T-helper 1 cell treated with Interleukin-12 subunit alpha and Interleukin-12 subunit beta and Interleukin-4 antibody, amounts not matched to agents 30 μg/mL and 1 μg/mL, for 36 hours (primary cell): ENCODE results near the gene RERE.
"Not testable (repeated sequence)": the region's sequence is repeated elsewhere in the genome, so short reads cannot be mapped to it uniquely, and the experiment has no call there.

ENCODE experiments used
- H3K27ac Mint-ChIP-seq: one replicate; pipeline ENCODE4 v1.8.0; 2021; ENCODE audit warnings: mild to moderate bottlenecking, mixed read lengths
- H3K27me3 Mint-ChIP-seq: one replicate; pipeline ENCODE4 v1.8.0; 2021; ENCODE audit warnings: low read depth, mixed read lengths
- H3K36me3 Mint-ChIP-seq: one replicate; pipeline ENCODE4 v1.8.0; 2021; ENCODE audit warnings: low read depth, mixed read lengths
- H3K4me1 Mint-ChIP-seq: one replicate; pipeline ENCODE4 v1.8.0; 2021; ENCODE audit warnings: low read depth, mixed read lengths
- H3K4me3 Mint-ChIP-seq: one replicate; pipeline ENCODE4 v1.8.0; 2021; ENCODE audit warnings: mild to moderate bottlenecking, moderate library complexity, mixed read lengths
- H3K9me3 Mint-ChIP-seq: one replicate; pipeline ENCODE4 v1.8.0; 2021; ENCODE audit warnings: mixed read lengths

The RERE gene

GRCh38 chr1:8518490-8518801, 299.0 kb downstream of the RERE start:
- Mint-ChIP-seq H3K27ac (no peak overlapping the region), H3K27me3 (no peaks in the 10 kb centered on the region), H3K36me3 (peaks cover 18% of the 10 kb centered on the region), H3K4me1 (peaks cover 32% of the 10 kb centered on the region), H3K9me3 (no peaks in the 10 kb centered on the region), H3K4me3 (no peak overlapping the region)

DNA sequence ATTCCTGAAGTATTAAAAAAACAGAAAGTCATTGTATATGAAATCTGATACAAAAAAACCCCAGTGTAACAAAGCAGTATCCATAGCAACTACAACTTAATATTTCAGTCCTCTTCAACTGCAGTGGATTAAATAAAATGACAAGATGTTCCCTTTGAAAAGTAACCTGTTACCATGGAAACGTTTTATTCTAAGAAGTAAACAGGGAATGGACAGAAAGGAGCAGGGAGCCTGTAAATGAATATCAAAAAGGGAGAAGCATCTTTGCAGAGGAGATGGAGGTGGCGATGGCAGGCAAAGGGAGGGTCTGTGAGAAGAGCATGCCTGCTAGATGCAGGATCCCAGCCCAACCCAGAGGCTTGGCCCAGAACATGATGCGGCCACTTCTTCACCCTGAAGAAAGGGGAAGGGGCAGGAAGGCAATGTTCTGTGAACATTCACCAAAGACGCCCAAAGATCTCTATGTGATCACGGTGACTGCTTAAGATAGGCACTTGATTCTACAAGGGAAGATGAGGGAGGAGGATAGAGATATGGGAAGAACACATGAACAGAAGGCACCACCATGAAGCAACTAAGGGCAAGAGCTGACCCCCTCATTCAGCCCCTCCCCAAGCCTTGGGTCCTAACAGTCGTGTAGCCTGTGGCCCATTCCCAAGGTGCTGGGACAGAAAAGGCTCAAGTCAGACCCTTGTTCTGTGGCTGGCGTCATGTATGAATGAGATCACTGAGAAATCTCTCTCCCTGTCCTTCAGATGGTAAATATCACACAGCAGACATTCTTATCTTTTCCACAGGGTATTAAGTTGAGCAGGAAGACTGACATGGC, 299.6 kb downstream of the RERE start:
- Mint-ChIP-seq H3K4me1 (peaks cover 33% of the 10 kb centered on the region), H3K27ac (no peak overlapping the region), H3K4me3 (no peak overlapping the region), H3K36me3 (peaks cover 15% of the 10 kb centered on the region), H3K9me3 (no peaks in the 10 kb centered on the region), H3K27me3 (no peaks in the 10 kb centered on the region)

DNA sequence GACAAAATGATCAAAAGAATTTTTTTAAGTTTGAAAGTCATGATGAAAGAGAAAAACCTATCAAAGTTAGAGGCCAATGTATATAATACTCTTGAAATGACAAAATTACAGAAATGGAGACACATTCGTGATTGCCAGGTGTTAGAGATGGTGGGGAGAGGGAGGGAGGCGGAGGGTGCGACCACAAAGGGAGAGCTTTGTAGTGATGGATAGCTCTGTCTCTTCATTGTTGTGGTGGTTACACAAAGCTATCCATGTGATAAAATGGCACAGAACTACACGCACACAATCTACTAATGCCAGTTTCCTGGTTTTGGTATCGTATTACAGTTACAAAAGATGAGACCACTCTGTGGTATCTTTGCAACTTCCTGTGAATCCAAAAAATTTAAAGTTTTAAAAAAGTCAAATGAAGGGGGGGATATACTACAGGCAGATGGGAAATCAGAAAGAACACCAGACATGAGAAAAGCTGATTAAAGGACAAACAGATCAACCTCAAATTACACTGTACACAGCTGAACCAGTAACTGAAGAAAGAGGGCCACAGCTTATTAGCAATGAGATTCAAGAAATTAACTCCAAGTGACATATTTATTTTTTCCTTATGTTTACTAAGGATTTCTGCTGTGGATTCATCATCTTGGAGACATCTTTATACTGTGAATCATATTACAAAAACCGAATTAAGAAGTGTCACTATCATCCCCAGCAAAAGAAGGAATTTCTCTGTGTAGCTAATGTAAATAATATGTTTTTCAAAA, 300.5 kb downstream of the RERE start:
- H3K4me3 Mint-ChIP-seq, result no peak overlapping the region
- H3K4me1 Mint-ChIP-seq, result peaks cover 36% of the 10 kb centered on the region
- no peaks in the 10 kb centered on the region for H3K9me3 Mint-ChIP-seq

GRCh38 chr1:8516278-8516777, 301.1 kb downstream of the RERE start:
- Mint-ChIP-seq H3K27me3 (no peaks in the 10 kb centered on the region), H3K4me1 (peaks cover 40% of the 10 kb centered on the region), H3K9me3 (no peaks in the 10 kb centered on the region), H3K27ac (no peak overlapping the region), H3K36me3 (peaks cover 16% of the 10 kb centered on the region), H3K4me3 (no peak overlapping the region)

More for the DNA sequence above, 300.5 kb downstream of the RERE start:
- peaks cover 16% of the 10 kb centered on the region for H3K36me3 Mint-ChIP-seq
- H3K27me3 Mint-ChIP-seq, result no peaks in the 10 kb centered on the region
- H3K27ac Mint-ChIP-seq, result peak overlapping the region; percentile 33

DNA sequence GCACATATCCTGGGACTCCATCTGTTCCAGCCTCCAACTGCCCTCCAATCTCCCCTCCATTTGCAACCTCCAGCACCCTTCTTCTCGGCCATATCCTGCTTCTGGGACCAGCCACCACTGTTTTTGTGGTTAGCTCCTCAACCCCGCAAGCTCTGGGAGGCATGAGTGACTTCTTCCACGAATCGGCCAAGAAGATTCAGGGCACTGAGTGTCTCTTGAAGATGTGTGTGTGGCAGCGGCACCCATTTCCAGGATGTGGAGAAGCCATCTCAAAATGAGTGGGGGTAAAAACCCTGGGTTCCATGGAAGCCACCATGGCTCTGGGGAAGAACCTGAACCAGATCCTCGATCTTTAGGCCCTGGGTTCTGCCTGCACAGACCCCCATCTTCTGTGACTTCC, 304.9 kb downstream of the RERE start:
- H3K36me3 Mint-ChIP-seq, result peaks cover 15% of the 10 kb centered on the region
- peak overlapping the region; percentile 5 for H3K4me3 Mint-ChIP-seq

GRCh38 chr1:8510041-8510823, 307.2 kb downstream of the RERE start:
- H3K36me3 Mint-ChIP-seq, result peaks cover 21% of the 10 kb centered on the region
- H3K4me1 Mint-ChIP-seq, result peaks cover 33% of the 10 kb centered on the region

More for the DNA sequence above, 304.9 kb downstream of the RERE start:
- Mint-ChIP-seq H3K9me3 (no peaks in the 10 kb centered on the region), H3K4me1 (peaks cover 39% of the 10 kb centered on the region), H3K27me3 (no peaks in the 10 kb centered on the region), H3K27ac (peak overlapping the region; percentile 45)

DNA sequence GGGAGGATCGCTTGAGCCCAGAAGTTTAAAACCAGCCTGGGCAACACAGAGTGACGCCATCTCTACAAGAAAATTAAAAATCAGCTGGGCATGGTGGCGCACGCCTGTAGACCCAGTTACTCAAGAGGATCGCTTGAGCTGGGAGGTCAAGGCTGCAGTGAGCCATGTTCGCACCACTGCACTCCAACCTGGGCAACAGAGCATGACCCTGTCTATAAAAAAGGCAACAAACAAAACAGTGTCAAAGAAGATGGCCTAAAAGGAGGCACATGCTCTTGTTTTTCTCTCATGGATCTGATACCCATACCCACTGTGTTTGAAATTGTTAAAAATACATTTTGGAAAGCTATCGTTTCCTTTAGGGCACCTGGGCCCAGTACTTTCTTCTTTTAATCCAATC, 307.9 kb downstream of the RERE start:
- Mint-ChIP-seq H3K4me3 (peak overlapping the region; percentile 78), H3K27me3 (no peaks in the 10 kb centered on the region), H3K9me3 (no peaks in the 10 kb centered on the region), H3K36me3 (peaks cover 21% of the 10 kb centered on the region), H3K27ac (peak overlapping the region; percentile 87), H3K4me1 (peaks cover 33% of the 10 kb centered on the region)

More at GRCh38 chr1:8510041-8510823, 307.2 kb downstream of the RERE start:
- Mint-ChIP-seq H3K4me3 (peak overlapping the region; percentile 78), H3K9me3 (no peaks in the 10 kb centered on the region), H3K27me3 (no peaks in the 10 kb centered on the region), H3K27ac (peak overlapping the region; percentile 87)

DNA sequence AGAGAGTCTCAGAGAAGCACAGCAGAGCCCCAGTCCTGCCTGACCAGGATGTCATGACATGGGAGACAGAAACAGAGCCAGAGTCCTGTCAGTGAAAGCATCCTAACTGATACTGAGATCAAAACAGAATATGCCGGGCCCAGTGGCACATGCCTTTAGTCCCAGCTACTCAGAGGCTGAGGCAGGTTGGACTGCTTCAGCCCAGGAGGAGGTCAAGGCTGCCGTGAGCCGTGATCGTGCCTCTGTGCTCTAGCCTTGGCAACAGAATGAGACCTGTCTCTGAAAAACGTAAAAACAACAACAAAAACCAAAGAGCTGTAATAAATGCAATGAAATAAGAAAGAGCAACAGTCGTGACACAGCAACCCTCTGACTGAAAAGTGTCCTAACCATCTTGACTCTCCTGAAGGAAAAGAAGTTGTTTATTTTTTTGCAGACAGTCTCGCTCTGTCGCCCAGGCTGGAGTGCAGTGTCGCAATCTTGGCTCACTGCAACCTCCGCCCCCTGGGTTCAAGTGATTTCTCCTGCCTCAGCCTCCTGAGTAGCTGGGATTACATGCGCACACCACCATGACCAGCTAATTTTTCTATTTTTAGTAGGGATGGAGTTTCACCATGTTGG, 310.3 kb downstream of the RERE start:
- Mint-ChIP-seq H3K4me1 (peaks cover 25% of the 10 kb centered on the region), H3K9me3 (no peaks in the 10 kb centered on the region), H3K36me3 (peaks cover 16% of the 10 kb centered on the region), H3K27me3 (no peaks in the 10 kb centered on the region), H3K27ac (no peak overlapping the region), H3K4me3 (no peak overlapping the region)

DNA sequence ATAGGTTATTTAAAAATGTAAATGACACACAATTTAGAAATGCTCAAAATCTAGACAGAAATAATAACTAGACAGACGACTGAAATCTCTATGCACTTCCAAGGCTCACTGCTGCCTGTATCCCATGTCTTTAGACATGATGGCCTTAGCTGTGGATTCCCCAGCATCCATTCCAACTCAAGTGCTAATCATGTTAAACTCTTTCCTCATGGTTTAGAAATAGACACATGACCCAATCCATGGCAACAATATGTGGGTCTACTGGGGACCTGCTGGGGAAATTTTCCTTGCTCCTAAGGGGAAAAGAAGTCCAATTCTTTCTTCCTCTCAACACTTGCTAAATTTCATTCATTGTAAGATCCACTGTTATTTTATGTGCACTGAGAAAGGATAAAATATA, 311.0 kb downstream of the RERE start:
- H3K27ac Mint-ChIP-seq, result no peak overlapping the region
- peaks cover 16% of the 10 kb centered on the region for H3K36me3 Mint-ChIP-seq
- H3K9me3 Mint-ChIP-seq, result no peaks in the 10 kb centered on the region
- no peaks in the 10 kb centered on the region for H3K27me3 Mint-ChIP-seq
- peaks cover 22% of the 10 kb centered on the region for H3K4me1 Mint-ChIP-seq
- H3K4me3 Mint-ChIP-seq, result no peak overlapping the region

GRCh38 chr1:8503842-8504241, 313.6 kb downstream of the RERE start:
- H3K9me3 Mint-ChIP-seq, result no peaks in the 10 kb centered on the region
- no peak overlapping the region for H3K4me3 Mint-ChIP-seq
- no peaks in the 10 kb centered on the region for H3K27me3 Mint-ChIP-seq
- H3K4me1 Mint-ChIP-seq, result peaks cover 4% of the 10 kb centered on the region
- no peak overlapping the region for H3K27ac Mint-ChIP-seq
- peaks cover 16% of the 10 kb centered on the region for H3K36me3 Mint-ChIP-seq

GRCh38 chr1:8502949-8503348, 314.5 kb downstream of the RERE start:
- not testable (repeated sequence) for H3K4me1 Mint-ChIP-seq, H3K27me3 Mint-ChIP-seq, H3K4me3 Mint-ChIP-seq, H3K36me3 Mint-ChIP-seq, H3K9me3 Mint-ChIP-seq, H3K27ac Mint-ChIP-seq

- peaks cover 32% of the 10 kb centered on the region for H3K36me3 Mint-ChIP-seq
- H3K27ac Mint-ChIP-seq, result no peak overlapping the region
- no peaks in the 10 kb centered on the region for H3K27me3 Mint-ChIP-seq
- peaks cover 12% of the 10 kb centered on the region for H3K4me1 Mint-ChIP-seq
- no peaks in the 10 kb centered on the region for H3K9me3 Mint-ChIP-seq
- no peak overlapping the region for H3K4me3 Mint-ChIP-seq
These were observed 320.1 kb downstream of the RERE start for GRCh38 chr1:8497210-8497819.

DNA sequence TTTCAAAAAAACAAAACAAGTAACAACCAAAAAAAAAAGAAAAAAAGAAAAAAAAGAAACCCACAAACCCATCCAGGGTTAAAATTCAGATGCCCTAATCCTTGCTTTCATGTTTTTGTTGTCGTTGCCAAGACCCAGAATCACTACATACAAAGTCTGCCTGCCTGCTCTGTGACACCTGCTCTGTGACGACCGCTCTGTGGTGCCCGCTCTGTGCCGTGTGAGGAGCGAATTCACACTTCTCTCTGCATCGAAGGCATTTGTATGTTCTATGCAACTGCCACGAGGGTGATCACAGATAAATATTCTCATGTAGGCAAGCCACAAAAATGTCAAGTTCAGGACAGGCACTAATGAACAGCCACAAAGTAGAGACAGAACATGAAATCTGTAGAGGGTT, 321.0 kb downstream of the RERE start:
- Mint-ChIP-seq H3K27me3 (no peaks in the 10 kb centered on the region), H3K27ac (peak overlapping the region; percentile 60), H3K36me3 (peaks cover 32% of the 10 kb centered on the region), H3K4me3 (no peak overlapping the region), H3K4me1 (peaks cover 12% of the 10 kb centered on the region), H3K9me3 (no peaks in the 10 kb centered on the region)
